Stimulated activated CD4-positive, alpha-beta T cell treated with anti-CD3 and anti-CD28 coated beads, Interleukin-12 subunit alpha, Interleukin-12 subunit beta, amount 100 ng/mL, for 24 hours (primary cell): Measurements from ENCODE around the gene LOX.
"Not testable (repeated sequence)": the region's sequence is repeated elsewhere in the genome, so short reads cannot be mapped to it uniquely, and the experiment has no call there.

Source experiments
- DNase-seq, 2 experiments: peaks; one replicate each; pipeline ENCODE4 v3.0.0-alpha.2; 2020; ENCODE audit warnings: low read depth in 2 of 2

Gene LOX

DNA sequence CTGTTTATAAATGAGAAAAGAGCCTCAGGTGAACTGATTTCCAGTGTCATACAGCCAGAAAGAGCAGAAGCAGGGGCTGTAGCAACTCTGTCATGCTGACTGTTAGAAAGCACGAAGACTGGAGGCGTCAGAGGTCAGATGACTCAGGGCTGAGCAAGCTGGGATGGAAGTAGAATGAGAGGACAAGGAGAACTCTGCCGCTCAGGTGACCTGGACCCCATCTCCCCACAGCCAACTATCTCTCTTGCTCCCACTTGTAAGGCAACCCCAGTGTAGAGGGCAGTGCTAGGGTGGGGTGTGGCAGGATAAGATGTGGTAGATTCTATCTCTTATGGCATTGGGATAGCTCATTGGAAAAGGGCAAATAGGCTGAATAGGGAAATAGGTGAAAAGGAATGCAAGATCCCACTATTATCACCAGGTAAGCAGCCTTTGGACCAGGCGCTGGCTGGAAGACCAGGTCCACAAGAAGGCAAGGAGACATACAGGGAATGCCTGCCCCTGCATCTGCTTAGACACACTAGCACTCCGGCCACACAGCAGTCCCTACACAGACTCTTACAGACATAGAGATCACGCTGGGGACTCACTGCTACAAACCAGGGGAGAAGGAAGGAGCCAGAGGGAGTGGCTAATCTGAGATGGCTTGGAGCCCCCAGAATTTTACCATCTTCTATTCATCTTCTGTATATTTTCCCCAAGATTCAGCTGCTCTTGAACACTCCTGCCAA, 21.2 kb upstream of the LOX start:
- DNase-seq = no peak

- no peak for DNase-seq
Measured at GRCh38 chr5:122097391-122097790, 19.3 kb upstream of the LOX start.

- DNase-seq = no peak
Measured at GRCh38 chr5:122095158-122095557, 17.1 kb upstream of the LOX start.

DNA sequence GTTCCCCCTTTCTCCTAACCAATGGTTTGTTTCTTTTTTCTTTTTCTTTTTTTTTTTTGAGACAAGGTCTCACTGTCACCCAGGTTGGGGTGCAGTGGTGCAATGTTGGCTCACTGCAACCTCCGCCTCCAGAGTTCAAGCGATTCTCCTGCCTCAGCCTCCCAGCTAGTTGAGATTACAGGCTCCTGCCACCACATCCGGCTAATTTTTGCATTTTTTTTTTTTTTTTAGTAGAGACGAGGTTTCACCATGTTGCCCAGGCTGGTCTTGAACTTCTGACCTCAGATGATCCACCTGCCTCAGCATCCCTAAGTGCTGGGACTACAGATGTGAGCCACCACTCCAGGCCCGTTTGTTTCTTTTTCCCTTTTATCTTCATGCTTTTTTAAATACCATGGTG, 16.2 kb upstream of the LOX start:
- DNase-seq = not testable (repeated sequence)

GRCh38 chr5:122093415-122094180, 15.5 kb upstream of the LOX start:
- DNase-seq = no peak

DNA sequence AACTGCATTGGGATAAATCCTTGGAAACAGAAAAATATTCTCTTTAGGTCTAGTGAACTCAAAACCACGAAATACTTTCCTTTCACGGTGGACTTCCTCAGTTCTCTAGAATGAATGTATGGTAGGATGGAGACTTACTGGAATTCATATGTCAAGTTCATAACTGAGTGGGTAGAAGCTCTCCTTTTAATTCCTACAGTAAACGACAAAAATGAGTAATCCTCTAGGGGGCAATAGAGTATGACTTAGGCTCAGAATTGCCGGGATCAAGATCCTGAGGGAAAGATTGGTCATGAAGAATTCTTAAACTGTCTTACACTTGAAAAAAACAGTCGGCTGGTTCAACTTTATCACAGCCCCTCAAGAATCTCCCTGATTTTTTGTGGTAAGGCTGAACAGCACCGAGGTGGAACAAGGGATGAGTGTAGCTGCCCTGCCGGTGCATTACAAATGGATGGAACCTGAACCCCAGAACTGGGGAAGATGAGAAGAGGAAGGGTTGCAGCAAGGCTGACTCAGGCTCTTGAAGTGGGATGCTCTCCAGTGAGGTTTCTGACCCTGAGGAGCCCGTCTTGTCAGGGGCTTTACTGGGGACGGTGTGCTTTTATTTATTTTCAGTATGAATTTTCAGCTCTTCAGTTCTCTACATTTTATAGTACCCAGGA, 14.0 kb upstream of the LOX start:
- DNase-seq = no peak

DNA sequence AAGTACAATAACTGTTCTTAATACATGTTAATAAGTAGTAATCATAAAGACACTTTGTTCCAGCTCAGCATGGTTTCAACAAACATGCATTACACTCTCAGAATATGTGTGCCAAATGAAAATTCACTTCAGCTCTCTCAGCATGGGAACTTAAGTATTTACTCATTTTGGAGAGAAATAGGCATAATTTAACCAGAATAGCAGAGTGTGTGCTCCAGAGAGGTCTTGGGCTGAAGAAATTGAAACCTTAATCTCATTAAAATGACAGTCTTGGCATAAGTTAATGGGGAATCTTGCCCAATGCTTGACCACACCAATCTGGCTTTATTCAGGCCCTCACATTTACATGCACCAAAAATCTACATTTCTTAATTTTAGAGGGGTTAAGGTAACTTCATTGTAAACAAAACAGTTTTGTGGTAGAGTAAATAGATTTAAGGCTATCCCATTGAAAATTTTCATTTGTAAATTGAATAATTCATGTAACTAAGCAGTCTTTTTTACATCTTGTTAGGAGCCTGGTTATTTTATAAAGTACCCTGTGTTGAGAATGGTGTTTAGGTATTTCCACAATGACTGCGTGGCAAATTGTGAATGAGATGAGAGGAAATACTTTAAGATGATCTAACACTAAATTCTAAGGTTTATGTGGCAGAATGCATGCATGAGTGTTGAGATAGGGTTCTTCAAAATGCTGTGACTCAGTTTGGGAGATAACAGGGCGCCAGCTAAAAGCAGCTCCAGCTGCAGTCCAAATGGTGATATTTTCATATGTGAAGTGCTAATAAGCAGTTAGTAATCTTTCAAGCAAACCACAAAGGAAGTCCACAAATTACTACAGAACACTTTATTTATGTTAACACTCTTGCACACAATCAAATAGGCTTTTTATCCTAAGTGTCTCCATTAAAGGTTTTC, 11.3 kb upstream of the LOX start:
- DNase-seq = no peak

GRCh38 chr5:122085041-122085440, 7.0 kb upstream of the LOX start:
- no peak for DNase-seq

- no peak for DNase-seq
Measured at GRCh38 chr5:122083535-122083934, 5.5 kb upstream of the LOX start.

DNA sequence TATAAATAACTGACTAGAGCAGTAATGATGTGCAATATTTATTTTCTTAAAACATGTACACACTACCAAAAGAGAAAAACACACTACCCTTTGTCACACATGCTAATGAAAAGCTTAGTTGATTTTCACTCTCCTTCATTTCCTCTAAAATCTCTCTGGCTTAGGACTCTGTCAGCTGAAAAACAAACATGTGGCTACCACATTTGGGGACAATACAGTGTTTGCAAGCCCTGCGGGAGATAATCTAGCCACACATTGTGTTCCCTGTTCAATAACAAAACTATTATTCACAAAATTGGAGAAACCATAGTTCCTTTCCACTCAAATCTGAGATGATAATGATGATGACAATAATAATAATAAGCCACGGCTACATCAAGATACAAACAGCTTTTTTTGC, 3.5 kb upstream of the LOX start:
- no peak for DNase-seq

GRCh38 chr5:122077366-122078115, 518 bp downstream of the LOX start:
- no peak for DNase-seq

DNA sequence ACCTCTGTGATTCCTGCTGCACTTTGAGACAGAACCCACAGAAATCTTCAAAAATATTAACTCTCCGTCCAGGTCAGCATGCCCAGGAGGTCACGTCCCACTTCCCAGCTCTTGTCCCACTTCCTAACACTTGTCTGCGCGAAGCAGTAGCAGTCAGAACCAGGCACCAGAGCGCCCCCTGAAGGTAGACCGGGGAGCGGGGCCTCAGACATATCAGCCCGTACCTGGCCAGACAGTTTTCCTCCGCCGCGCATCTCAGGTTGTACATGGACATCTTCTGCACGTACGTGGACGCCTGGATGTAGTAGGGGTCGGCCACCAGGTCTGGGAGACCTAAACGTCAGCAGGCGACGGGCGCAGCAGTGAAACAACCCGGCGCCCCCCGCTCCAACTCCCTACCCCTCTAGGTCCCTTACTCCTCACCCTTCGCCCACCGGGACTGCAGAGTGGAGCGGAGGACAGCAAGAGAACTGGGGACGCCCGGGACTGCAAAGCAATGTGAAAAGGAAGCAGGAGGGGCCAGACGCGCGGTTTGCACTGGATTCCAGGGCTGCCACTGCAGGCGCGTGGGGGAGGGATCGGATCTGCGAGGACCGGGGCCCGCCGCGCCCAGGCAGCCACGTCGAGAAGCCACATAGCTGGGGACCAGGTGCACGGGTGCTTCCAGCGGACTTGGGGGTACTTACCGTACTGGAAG, 1.2 kb downstream of the LOX start:
- DNase-seq = peak in 1 of 2 experiments; percentile 41

GRCh38 chr5:122076050-122076461, 2.0 kb downstream of the LOX start:
- no peak for DNase-seq

DNA sequence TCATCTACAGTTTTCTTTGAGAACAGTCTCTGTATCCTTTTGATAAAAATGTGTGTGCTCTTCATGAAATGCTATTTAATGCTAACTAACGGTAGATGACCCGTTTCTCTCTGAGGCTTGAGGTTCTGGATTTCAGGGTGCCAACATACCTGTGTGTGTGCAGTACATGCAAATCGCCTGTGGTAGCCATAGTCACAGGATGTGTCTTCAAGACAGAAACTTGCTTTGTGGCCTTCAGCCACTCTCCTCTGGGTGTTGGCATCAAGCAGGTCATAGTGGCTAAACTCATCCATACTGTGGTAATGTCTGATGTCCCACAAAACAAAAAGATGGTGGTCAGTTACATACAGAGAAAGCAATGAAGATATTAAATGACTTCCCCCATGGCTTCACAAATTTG, 4.2 kb downstream of the LOX start:
- no peak for DNase-seq

DNA sequence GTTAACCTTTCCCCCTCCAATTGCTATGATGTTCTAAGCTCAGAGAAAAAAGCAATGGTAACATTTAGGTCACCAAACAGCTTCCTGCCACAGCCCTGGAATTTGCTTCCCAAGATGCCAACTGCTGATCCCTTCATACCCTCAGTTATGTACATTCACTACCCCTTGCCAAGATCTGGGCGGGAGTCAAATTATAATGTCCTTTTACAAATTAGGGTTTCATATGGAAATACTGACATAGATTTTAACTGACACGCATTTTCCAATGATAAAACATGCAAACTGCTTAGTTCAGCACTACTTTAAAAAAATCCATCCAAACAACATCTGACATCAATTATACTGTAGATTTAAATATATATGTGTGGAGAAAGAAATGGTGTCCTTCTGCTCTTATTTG, 5.0 kb downstream of the LOX start:
- DNase-seq = no peak

DNA sequence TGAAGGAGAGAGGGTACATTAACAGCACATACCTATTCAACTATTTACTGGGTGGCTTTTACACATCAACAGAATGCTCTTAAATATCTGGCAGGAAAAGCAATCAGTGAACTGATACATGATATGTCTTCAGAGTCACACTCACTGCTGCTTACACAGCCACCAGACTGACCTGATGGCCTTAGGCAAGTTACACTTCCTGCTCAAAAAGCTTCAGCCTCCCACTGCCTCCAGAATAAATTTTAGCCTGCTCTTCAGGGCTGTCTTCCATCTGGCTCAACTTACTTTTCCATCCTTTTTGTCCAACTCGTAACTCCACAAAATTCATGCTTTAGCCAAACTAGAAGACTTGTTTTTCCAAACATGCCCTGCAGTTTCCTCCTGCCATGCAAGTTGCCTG, 10.7 kb downstream of the LOX start:
- no peak for DNase-seq

- no peak for DNase-seq
Measured at GRCh38 chr5:122064992-122065391, 13.1 kb downstream of the LOX start.

- DNase-seq = no peak
Measured at GRCh38 chr5:122063836-122064235, 14.2 kb downstream of the LOX start.

DNA sequence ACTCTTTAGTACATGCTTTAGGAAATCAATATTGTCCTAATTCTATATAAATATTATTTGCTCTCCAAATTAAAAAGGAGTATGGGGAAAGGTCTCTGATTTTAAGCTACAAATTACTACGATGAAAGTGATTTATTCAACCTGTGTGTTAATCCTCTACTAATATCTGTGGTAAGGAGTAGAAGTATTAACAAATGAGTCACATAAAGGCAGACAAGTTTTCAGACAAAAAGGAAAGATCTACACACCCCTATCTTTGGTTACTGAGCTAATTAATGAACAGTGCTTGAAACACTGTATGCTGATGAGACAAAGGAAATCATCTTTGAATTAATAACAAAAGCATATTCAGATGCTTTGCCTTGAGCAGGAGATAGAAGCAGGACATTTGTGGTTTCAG, 15.9 kb downstream of the LOX start:
- DNase-seq = no peak

GRCh38 chr5:122056913-122057312, 21.1 kb downstream of the LOX start:
- no peak for DNase-seq
